GM10248 (cell line): ENCODE results near the gene CCRL2.

Experiments used
- CTCF ChIA-PET: fragments of 300-600 bp; sonication (Branson Sonifier 250); formaldehyde crosslinking; extraction: SDS; loops from one replicate; lab custom pipeline; 2021; ENCODE audit warnings: antibody characterized with exemption; lab: Yijun Ruan, JAX
- POLR2A ChIA-PET: fragments of 350-650 bp; sonication (Branson Sonifier 250); formaldehyde crosslinking; extraction: SDS; loops from one replicate; lab custom pipeline; 2020; ENCODE audit warnings: antibody characterized with exemption; lab: Yijun Ruan, JAX
- DNase-seq: peaks from one replicate; pipeline ENCODE4 v3.0.0; 2012; ENCODE audit errors: extremely low spot score
- CTCF ChIP-seq: IDR thresholded peaks from 2 replicates; pipeline ENCODE4 v1.5.1; 2012; ENCODE audit warnings: mild to moderate bottlenecking, low read depth; ENCODE audit errors: extremely low read depth, missing control alignments, control extremely low read depth

The CCRL2 gene

GRCh38 chr3:46433841-46434240 lies 26.8 kb downstream of the CCRL2 start:
- TF ChIP-seq CTCF: no peak
- ChIA-PET CTCF (interaction anchor here (1.7 to 3.8 kb wide), 2 partner anchors 9 to 10 kb away, joined by 3 to 11 read pairs; no protein-coding TSS in a partner anchor), POLR2A (no interaction called here)
- DNase-seq: no peak

- POLR2A ChIA-PET: no interaction called here
These were observed 28.1 kb downstream of the CCRL2 start for GRCh38 chr3:46435081-46435726.

GRCh38 chr3:46438831-46439230 lies 31.8 kb downstream of the CCRL2 start:
- no peak for TF ChIP-seq CTCF
- ChIA-PET CTCF (interaction anchor here (0.8 to 2.1 kb wide), 4 partner anchors 11 to 79 kb away, joined by 3 to 5 read pairs (median 4); no protein-coding TSS in a partner anchor), POLR2A (no interaction called here)
- no peak for DNase-seq

More at GRCh38 chr3:46435081-46435726, 28.1 kb downstream of the CCRL2 start:
- CTCF ChIA-PET: interaction anchor here (0.9 to 3.8 kb wide), 3 partner anchors 9 to 15 kb away, joined by 3 to 11 read pairs (median 3); no protein-coding TSS in a partner anchor
- DNase-seq: no peak
- no peak for TF ChIP-seq CTCF

GRCh38 chr3:46440531-46441294 lies 33.7 kb downstream of the CCRL2 start:
- DNase-seq: peak; percentile 43
- ChIA-PET CTCF (no interaction called here), POLR2A (no interaction called here)
- no peak for TF ChIP-seq CTCF

GRCh38 chr3:46442576-46443530 lies 35.8 kb downstream of the CCRL2 start:
- POLR2A ChIA-PET: no interaction called here
- CTCF ChIA-PET: interaction anchor here (0.8 to 2.3 kb wide), 20 partner anchors 9 to 504 kb away, joined by 3 to 11 read pairs (median 4); partner anchors contain the start of genes CCR5AS and CCRL2
- DNase-seq: peak; percentile 49
- peak; percentile 75 for TF ChIP-seq CTCF
